ENCODE results near the gene TRAPPC10.

Gene TRAPPC10

GRCh38 chr21:43982489-43983078 is 29.5 kb upstream of the TRAPPC10 start:
- DNase-seq: no peak

- DNase-seq: no peak
These were observed 28.7 kb upstream of the TRAPPC10 start for GRCh38 chr21:43983390-43983789.

DNA sequence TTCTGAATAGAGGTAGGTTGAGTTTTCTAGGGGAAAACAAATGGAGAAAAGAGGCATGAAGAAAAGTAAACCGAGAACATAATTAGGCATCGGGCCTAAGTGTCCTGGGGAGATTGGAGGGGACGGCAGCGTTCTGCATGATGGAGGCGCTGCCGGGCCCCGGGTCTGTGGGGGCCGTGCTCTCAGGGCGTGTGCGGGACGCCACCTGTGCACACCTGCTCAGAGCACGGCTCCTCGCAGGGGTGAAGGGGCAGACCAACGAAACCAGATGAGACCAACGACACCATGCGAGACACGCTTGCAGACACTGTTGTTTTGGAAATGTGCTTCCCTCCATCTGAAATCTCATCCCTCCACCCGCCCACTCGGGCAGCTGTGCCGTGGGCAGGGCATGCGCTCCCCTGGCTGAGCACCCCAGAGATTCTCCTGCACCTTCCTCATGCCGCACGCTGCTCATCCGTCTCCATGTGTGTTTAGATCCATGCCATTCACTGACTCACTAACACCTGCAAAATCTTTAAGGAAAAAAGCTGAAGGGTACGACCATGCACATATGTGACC is 28.2 kb upstream of the TRAPPC10 start:
- no peak for DNase-seq

DNA sequence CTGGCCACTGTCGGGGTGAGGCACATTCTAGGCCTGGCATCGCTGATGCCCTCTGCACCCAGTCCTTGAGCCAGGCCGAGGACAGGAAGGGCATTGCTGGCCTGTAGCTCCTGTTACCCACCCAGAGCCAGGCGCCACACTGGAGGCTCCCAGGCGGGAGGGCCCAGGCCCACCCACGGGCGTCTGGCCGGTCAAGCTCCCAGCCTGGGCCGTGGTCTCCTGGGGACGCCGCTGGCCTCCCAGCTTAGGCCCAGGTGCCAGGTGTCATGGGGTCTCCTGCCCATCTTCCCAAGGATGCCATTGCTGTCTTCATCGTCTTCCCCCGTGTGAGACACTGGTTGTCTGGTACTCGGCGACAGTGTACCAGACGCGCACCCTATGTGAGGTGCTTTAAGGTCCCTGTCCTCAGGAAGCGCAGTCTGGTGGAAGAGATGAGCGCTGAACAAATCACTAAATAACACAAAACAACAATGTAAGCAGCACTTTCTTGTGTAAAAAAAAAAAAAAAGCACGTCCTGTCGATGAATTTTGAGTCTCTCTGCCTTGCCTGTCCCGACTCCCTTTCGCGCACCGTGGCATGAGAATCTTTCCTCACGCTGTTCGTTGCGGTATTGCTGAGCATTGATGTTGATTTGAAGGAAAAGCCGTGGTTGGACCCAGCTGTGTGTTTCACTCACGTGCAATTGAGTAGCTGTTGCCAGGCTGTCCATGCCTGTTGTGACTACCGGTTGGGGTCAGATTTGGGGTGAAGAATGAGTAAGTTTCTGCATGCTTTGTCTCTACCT is 27.0 kb upstream of the TRAPPC10 start:
- DNase-seq: no peak

GRCh38 chr21:43985690-43986251 is 26.3 kb upstream of the TRAPPC10 start:
- no peak for DNase-seq

DNA sequence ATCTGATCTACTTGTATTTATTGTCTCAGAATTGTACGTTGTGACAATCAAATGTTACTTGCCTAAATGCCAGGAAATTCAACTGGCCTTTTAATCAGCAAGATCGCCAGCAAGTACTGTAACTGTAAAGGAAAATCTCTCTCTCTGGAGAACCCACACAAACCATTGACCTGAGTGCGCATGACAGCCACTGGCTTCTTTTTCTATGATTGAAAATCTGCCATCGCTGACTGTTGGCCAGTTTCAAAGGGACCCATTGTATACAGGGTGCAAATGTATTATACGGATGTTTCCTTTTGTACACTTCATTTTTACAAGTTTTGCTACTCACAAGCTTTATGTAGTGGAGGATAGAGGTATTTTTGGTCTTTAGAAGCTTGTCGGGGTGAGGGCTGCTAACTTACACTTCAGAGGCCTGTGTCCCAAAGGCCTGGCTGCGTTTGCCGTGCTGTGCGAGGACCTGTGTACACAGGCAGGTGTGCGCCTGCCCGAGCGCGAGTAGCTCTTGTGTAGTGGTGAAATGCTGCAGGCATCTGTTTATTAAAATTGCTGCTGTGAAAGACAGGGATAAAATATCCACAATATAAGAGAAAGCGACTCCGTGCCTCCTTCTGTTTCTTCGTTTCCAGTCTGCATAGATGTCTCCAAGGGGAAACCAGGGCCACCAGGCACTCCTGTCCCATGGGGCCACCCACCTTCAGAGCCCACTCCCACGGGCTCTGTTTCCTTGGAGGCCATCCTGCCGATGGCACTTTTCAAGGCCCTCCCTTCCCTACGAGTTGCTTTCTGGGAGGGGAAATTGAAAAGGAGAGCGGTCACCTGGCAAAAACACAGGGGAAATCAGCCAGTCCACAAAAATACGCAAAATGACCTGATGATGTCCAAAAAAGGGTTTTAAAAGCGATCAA is 25.3 kb upstream of the TRAPPC10 start:
- DNase-seq: no peak

GRCh38 chr21:43987509-43987908 is 24.6 kb upstream of the TRAPPC10 start:
- DNase-seq: no peak

DNA sequence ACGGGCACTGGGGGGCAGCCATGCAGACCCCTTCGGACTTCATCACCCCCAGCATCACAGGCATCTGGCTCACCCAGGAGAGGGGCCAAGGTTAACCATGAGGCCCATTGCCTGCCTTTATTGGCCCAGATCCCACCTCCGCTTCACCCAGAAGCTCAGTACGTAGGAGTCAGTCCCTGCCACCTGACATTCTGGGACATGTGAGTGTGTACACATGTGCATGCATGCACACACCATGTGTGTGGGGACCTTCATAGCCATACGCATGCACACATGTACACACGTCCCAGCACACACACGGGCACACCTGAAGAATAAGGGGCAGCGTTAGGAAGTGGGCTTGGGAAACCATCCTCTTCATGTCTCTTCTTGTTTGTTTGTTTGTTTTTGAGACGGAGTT is 24.1 kb upstream of the TRAPPC10 start:
- no peak for DNase-seq

DNA sequence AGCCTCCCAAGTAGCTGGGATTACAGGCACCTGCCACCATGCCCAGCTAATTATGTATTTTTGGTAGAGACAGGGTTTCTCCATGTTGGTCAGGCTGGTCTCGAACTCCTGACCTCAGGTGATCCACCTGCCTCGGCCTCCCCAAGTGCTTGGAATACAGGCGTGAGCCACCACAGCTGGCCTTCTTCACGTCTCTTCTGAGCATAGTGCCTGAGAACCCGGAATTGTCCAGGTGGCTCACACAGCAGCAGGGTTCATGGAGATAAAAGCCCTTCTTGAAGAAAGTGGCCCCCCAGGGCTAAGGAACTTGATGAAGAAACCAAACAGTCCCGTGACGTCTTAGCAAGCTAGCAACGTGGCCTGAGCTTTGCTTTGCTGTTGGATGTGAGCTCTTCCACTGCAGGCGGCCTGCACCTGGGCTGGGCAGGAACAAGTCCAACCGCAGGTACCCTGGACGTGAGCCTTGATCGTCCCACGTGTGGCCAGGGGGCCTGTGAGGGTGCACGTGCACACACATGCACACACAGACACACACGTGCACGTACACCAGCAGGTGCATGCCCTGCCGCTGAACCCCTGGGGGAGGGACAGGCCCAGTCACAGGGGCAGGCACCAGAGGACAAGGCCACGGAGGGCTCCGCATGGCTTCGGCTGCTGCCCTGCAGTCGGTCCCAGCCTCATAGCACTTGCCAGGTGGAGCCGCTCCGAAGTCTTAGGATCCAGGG is 23.4 kb upstream of the TRAPPC10 start:
- no peak for DNase-seq

DNA sequence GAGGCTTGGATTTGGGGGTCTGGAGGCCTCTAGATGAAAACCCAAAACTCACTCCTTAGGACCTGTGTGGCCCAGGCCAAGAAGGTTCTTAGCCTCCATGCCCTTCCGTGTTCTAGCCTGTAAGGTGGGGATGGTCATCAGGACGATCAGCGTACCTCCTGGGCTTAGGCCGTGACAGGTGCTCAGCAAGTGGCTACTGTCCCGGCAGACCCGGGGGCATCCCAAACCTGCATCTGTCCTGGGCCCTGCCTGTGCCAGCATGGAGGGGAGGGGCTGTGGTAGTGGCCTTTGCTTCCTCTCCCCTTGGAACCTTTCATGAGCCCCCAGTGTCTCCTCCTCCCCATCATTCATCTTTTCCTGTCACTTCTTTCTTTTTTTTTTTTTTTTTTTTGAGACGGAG is 22.7 kb upstream of the TRAPPC10 start:
- DNase-seq: no peak

GRCh38 chr21:43991447-43991991 is 20.6 kb upstream of the TRAPPC10 start:
- DNase-seq: no peak

- no peak for DNase-seq
These were observed 20.0 kb upstream of the TRAPPC10 start for GRCh38 chr21:43992121-43992520.

- DNase-seq: no peak
These were observed 18.6 kb upstream of the TRAPPC10 start for GRCh38 chr21:43993420-43993934.

- DNase-seq: no peak
These were observed 18.0 kb upstream of the TRAPPC10 start for GRCh38 chr21:43994085-43994484.

GRCh38 chr21:43994646-43995045 is 17.5 kb upstream of the TRAPPC10 start:
- DNase-seq: no peak

DNA sequence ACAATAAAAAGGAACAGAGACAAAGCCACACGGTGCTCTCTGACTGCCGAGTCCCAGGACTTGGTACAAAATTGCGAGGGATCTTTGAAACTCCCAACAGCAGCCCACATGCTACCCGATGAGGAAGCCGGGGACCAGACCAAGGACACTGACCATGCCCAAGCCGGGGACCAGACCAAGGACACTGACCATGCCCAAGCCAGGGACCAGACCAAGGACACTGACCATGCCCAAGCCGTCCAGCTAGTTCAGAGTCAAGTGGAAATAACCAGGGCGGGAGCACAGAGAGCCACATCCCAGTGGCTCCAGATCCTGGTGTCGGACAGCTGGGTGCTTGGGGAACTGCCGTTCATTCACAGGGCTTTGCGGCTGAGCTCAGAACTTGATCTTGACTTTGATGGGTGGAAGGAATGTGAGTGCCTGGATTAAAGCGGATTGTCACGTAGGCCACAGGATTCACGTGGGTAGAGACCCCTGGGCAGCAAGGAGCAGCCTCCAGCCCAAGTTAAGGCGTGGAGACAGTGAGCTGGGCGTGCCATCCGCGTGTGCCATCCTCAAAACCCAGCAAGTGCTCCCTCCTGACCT is 16.5 kb upstream of the TRAPPC10 start:
- DNase-seq: no peak

DNA sequence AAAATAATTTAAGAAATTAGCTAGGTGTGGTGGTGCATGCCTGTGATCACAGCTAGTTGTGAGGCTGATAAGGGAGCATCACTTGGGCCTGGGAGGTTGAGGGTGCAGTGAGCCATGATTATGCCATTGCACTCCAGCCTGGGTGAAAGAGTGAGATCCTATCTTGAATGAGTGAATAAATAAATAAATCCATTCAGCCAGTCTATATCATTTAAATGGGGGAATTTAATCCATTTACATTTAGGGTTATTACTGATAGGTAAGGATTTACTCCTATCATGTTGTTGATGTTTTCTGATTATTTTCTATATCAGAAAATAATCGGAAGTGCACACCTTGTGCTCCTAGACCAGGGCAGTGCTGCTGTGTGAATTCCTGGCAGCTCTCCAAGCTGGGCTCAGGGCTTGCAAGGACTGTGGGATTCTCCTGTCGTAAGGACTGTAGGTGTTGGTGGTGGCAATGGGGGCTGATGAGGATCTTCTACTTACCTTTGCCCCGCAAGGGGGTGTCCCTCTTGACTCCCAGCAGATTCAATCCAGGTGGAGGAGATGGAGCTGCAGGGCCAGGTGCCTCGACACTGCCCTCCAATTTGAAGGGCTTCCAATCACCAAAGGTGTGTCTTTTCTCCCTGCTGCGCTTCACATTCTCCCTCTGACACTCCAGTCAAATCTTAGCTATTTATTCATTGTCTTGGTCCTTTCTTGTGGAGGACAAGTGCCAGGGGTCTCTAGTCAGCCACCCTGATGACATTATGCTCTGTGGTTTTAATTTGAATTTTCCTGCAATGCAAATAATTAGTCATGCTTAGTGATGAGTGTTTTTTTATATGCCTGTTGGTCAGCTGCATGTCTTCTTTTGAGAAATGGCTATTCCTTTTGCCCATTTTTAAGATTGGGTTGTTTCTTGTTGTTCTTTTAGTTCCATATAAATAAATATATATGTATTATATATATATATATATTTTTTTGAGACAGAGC is 14.1 kb upstream of the TRAPPC10 start:
- no peak for DNase-seq

- no peak for DNase-seq
These were observed 11.7 kb upstream of the TRAPPC10 start for GRCh38 chr21:44000360-44000759.

- no peak for DNase-seq
These were observed 9.6 kb upstream of the TRAPPC10 start for GRCh38 chr21:44002511-44002910.

Data from CD4-positive, alpha-beta T cell treated with Interleukin-15 for 1 hour (primary cell).